HL-60 (cell line): Measurements from ENCODE around the gene NAA80.

ENCODE experiments used
- DNase-seq, 2 experiments: peaks; one replicate each; pipeline ENCODE4 v3.0.0-alpha.2; 2010 to 2020; ENCODE audit warnings: low read depth in 1 of 2, low spot score in 1 of 2
- H3K27ac ChIP-seq: fragments of 250-450 bp; sonication (Bioruptor Pico); replicated peaks from 2 replicates; pipeline ENCODE4 v1.5.1; 2020; ENCODE audit warnings: mild to moderate bottlenecking, moderate library complexity
- H3K27me3 ChIP-seq: fragments of 250-450 bp; sonication (Bioruptor Pico); 2 replicates; pipeline ENCODE4 v1.5.1; 2021; ENCODE audit warnings: mild to moderate bottlenecking, moderate library complexity; ENCODE audit not compliant: insufficient read depth, poor library complexity, severe bottlenecking
- H3K4me3 ChIP-seq: replicated peaks from 2 replicates; pipeline ENCODE4 v1.5.1; 2011; ENCODE audit warnings: mild to moderate bottlenecking, control low read depth, low read length; ENCODE audit not compliant: insufficient read depth
- CTCF ChIP-seq: IDR thresholded peaks from one replicate; pipeline ENCODE4 v1.5.1; 2011; ENCODE audit warnings: low read length, control low read depth, inconsistent platforms; ENCODE audit not compliant: insufficient read depth
- GABPA ChIP-seq: IDR thresholded peaks from 2 replicates; pipeline ENCODE4 v1.6.1; 2012; ENCODE audit warnings: low read depth
- POLR2AphosphoS5 ChIP-seq: IDR thresholded peaks from 2 replicates; pipeline ENCODE4 v1.6.1; 2012; ENCODE audit warnings: low read depth
- SPI1 ChIP-seq: IDR thresholded peaks from 2 replicates; pipeline ENCODE4 v1.6.1; 2012; ENCODE audit warnings: low read depth, mild to moderate bottlenecking, borderline replicate concordance
- TF ChIP-seq, protein P1 (sequence below): IDR thresholded peaks from 2 replicates; pipeline ENCODE4 v1.6.1; 2012; ENCODE audit warnings: low read depth; ENCODE audit not compliant: insufficient replicate concordance

NAA80 gene

DNA sequence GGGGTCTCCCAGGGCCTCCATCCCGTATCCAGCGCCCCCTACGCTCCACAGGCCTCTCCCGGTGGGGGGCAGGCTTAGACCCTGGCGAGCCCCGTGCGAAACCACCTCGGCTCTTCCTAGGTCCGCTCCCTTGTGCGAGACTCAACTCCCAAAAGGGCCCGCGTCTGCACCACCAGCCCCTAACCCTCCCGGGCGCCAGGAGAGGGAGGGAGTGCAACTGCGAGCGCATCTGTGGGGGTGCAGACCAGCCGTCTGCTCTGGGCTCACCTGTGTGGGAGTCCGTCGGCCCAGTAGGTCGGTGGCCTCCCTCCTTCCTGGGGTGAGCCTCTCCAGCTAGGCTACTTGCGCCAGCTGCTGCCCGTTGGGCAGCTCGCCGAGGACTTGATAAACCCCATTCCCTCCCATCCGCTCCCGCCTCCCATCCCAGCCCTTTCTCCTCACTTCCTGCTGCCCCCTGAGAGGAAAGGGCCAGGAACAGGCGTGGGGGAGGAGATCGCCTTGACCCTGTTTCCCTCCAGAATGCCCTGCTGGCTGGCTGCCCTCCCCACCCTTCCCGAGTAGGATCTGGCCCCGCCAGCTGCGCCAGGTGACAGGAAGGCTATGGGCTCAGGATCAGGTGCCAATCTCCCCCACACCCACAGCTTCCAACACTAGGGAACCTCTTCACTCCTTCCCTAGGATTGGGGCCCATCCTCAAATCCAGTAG is 23.3 kb upstream of the NAA80 start, which contains the start of gene HYAL2:
Gene HYAL2 (minus strand): TSS at position 360 of the 706 bp plus-strand sequence. CDS start 2,256 bp downstream, outside the sequence.
- DNase-seq, result no peak
- TF ChIP-seq, protein P1, sequence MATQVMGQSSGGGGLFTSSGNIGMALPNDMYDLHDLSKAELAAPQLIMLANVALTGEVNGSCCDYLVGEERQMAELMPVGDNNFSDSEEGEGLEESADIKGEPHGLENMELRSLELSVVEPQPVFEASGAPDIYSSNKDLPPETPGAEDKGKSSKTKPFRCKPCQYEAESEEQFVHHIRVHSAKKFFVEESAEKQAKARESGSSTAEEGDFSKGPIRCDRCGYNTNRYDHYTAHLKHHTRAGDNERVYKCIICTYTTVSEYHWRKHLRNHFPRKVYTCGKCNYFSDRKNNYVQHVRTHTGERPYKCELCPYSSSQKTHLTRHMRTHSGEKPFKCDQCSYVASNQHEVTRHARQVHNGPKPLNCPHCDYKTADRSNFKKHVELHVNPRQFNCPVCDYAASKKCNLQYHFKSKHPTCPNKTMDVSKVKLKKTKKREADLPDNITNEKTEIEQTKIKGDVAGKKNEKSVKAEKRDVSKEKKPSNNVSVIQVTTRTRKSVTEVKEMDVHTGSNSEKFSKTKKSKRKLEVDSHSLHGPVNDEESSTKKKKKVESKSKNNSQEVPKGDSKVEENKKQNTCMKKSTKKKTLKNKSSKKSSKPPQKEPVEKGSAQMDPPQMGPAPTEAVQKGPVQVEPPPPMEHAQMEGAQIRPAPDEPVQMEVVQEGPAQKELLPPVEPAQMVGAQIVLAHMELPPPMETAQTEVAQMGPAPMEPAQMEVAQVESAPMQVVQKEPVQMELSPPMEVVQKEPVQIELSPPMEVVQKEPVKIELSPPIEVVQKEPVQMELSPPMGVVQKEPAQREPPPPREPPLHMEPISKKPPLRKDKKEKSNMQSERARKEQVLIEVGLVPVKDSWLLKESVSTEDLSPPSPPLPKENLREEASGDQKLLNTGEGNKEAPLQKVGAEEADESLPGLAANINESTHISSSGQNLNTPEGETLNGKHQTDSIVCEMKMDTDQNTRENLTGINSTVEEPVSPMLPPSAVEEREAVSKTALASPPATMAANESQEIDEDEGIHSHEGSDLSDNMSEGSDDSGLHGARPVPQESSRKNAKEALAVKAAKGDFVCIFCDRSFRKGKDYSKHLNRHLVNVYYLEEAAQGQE, result no peak
- no peak for TF ChIP-seq POLR2AphosphoS5
- TF ChIP-seq CTCF, result no peak
- no peak for TF ChIP-seq SPI1
- no peak for TF ChIP-seq GABPA
- peak within 1 kb of the TSS; percentile 100 for H3K27ac ChIP-seq
- no peaks in the 10 kb centered on the region for H3K27me3 ChIP-seq
- peak within 1 kb of the TSS; percentile 68 for H3K4me3 ChIP-seq

DNA sequence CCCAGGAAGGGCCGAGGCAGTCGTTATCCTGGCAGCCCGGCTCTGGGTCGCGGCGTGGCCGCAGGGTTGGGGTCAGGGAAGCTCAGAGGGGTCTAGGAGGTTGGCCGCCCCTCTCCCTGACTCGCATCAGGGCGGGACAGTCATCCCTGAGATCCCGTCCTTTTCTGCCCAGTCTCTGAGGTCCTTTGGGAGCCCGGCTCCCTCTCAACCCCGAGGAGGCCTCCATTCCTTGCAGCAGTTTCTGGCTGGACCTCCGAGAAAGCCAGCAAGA is 22.8 kb upstream of the NAA80 start:
- Histone ChIP-seq H3K4me3 (peak overlapping the region; percentile 68), H3K27me3 (no peaks in the 10 kb centered on the region), H3K27ac (peak overlapping the region; percentile 100)
- no peak for DNase-seq
- no peak for TF ChIP-seq POLR2AphosphoS5
- no peak for TF ChIP-seq CTCF
- TF ChIP-seq SPI1, result no peak
- TF ChIP-seq GABPA, result no peak
- TF ChIP-seq, protein P1, result no peak

DNA sequence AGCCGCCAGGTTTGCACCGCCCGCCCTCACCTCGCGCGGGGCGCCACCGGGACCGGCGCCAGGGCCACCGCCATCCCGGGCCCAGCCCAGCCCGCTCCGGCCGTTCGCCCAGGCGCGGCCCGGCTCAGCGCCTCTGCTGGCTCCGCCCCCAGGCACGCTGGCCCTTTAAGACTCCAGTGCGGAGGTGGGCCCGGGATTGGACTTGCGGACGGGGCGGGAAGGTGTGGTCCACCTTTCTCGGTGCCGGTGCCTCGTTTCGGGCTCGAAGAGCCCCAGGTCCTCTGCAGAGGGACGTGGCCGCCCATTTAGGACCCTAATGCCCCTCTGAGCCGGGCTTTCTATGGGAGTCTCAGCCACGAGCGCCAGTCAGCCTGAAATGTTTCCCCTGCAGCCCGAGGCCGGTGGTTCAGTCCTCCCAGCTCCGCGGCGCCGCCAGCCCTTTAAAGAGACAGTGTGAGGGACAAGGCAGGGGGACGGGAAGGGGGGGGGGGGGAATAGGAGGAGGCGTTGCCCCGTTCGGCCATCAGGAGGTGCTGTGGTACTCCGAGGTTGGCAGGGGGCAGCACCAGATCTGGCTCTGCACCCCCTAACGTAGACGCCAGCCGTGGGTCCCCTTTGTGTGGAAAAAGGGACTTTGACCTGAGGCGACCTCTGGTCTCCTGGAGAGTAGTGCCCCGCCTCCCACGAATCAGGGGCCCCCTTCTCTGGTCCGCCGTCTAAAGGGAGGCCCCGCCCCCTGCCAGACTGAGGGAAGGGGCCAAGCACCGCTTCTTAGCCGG is 22.3 kb upstream of the NAA80 start:
- Histone ChIP-seq H3K4me3 (peak overlapping the region; percentile 68), H3K27ac (peak overlapping the region; percentile 100), H3K27me3 (no peaks in the 10 kb centered on the region)
- DNase-seq, result peak; percentile 78 to 87
- TF ChIP-seq GABPA, result no peak
- TF ChIP-seq, protein P1, result no peak
- peak; percentile 32 for TF ChIP-seq CTCF
- TF ChIP-seq POLR2AphosphoS5, result peak; percentile 32; the same call in 1 of the 2 replicates
- no peak for TF ChIP-seq SPI1
